Dendritic cell treated with granulocyte-macrophage colony-stimulating factor and Interleukin-4, amounts not matched to agents 40 ng/mL and 50 ng/mL, for 4 days (primary cell): ENCODE data around the gene F13A1.

Experiments used
- H3K27ac Mint-ChIP-seq: one replicate; pipeline ENCODE4 v1.8.0; 2022; ENCODE audit warnings: mild to moderate bottlenecking, mixed read lengths
- H3K27me3 Mint-ChIP-seq: one replicate; pipeline ENCODE4 v1.8.0; 2022; ENCODE audit warnings: mild to moderate bottlenecking, mixed read lengths
- H3K36me3 Mint-ChIP-seq: one replicate; pipeline ENCODE4 v1.8.0; 2022; ENCODE audit warnings: low read depth, mixed read lengths
- H3K4me1 Mint-ChIP-seq: one replicate; pipeline ENCODE4 v1.8.0; 2022; ENCODE audit warnings: low read depth, mixed read lengths
- H3K4me3 Mint-ChIP-seq: one replicate; pipeline ENCODE4 v1.8.0; 2022; ENCODE audit warnings: mild to moderate bottlenecking, moderate library complexity, mixed read lengths
- H3K9me3 Mint-ChIP-seq: one replicate; pipeline ENCODE4 v1.8.0; 2022; ENCODE audit warnings: mixed read lengths
- intact Hi-C: fragments of 100-400 bp; cut with micrococcal nuclease; formaldehyde crosslinking; loops from one replicate; pipeline ENCODE4 v1.15.0; 2022

F13A1 gene

GRCh38 chr6:6179858-6180623 is 140.4 kb downstream of the F13A1 start:
- Mint-ChIP-seq H3K36me3 (peaks cover 18% of the 10 kb centered on the region), H3K27ac (peak overlapping the region; percentile 1), H3K27me3 (no peaks in the 10 kb centered on the region), H3K4me1 (peaks cover 14% of the 10 kb centered on the region), H3K9me3 (no peaks in the 10 kb centered on the region), H3K4me3 (no peak overlapping the region)
- intact Hi-C loops, result no loop called here

DNA sequence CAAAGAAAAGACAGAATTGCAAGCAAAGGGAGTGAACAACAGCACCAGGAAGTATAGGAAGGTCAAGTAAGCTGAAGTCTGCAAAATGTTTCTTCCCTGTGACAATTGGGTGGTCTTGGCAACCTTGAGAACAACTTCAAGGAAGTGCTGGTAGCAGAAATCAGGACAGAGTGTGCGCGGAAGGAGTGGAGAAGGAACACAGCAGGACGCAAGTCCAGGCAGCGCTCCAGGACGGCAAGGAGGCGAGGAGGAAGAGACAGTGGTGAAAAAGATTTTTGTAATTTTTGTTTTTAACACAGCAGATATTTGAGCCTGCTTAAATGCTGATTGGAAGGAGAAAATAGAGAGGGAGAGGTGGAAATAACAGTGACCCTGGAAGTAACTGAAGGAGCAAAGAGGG is 141.7 kb downstream of the F13A1 start:
- H3K4me3 Mint-ChIP-seq, result no peak overlapping the region
- intact Hi-C loops, result no loop called here
- no peak overlapping the region for H3K27ac Mint-ChIP-seq
- no peaks in the 10 kb centered on the region for H3K27me3 Mint-ChIP-seq
- no peaks in the 10 kb centered on the region for H3K9me3 Mint-ChIP-seq
- peaks cover 14% of the 10 kb centered on the region for H3K4me1 Mint-ChIP-seq
- H3K36me3 Mint-ChIP-seq, result peaks cover 8% of the 10 kb centered on the region

GRCh38 chr6:6177754-6178153 is 142.7 kb downstream of the F13A1 start:
- Mint-ChIP-seq H3K4me3 (no peak overlapping the region), H3K27ac (no peak overlapping the region), H3K4me1 (peaks cover 14% of the 10 kb centered on the region), H3K9me3 (no peaks in the 10 kb centered on the region), H3K36me3 (no peaks in the 10 kb centered on the region), H3K27me3 (no peaks in the 10 kb centered on the region)
- intact Hi-C loops, result no loop called here

GRCh38 chr6:6176586-6177228 is 143.8 kb downstream of the F13A1 start:
- Mint-ChIP-seq H3K36me3 (no peaks in the 10 kb centered on the region), H3K4me3 (no peak overlapping the region), H3K27me3 (no peaks in the 10 kb centered on the region), H3K27ac (no peak overlapping the region), H3K9me3 (no peaks in the 10 kb centered on the region), H3K4me1 (peaks cover 13% of the 10 kb centered on the region)
- intact Hi-C loops, result no loop called here

DNA sequence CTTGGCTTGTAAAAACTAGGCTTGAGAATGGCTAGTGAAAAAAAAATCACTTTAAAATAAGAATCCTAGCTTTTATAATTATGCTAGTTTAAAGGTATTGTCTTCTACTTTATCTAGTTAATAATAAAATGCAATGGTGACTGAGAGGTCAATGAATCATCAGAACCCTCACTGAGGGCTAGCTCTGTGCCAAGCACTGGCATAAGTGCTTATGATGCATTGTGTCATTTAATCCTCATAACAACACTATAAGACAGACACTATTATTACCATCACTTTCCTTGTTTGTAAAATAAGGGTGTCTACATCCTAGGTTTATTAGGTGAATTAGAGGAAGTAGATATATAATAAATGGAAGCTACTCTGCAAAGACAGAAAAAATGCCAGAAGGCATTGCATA is 144.3 kb downstream of the F13A1 start:
- Mint-ChIP-seq H3K27ac (no peak overlapping the region), H3K9me3 (no peaks in the 10 kb centered on the region)
- intact Hi-C loops, result no loop called here

GRCh38 chr6:6169141-6169540 is 151.3 kb downstream of the F13A1 start:
- Mint-ChIP-seq H3K4me3 (no peak overlapping the region), H3K27me3 (no peaks in the 10 kb centered on the region), H3K36me3 (no peaks in the 10 kb centered on the region), H3K27ac (no peak overlapping the region), H3K9me3 (no peaks in the 10 kb centered on the region), H3K4me1 (peaks cover 33% of the 10 kb centered on the region)
- intact Hi-C loops, result no loop called here

More for the DNA sequence above, 144.3 kb downstream of the F13A1 start:
- H3K4me1 Mint-ChIP-seq, result peaks cover 19% of the 10 kb centered on the region
- H3K36me3 Mint-ChIP-seq, result no peaks in the 10 kb centered on the region
- H3K4me3 Mint-ChIP-seq, result no peak overlapping the region
- no peaks in the 10 kb centered on the region for H3K27me3 Mint-ChIP-seq

- Mint-ChIP-seq H3K4me3 (no peak overlapping the region), H3K9me3 (no peaks in the 10 kb centered on the region), H3K4me1 (peaks cover 53% of the 10 kb centered on the region), H3K27me3 (no peaks in the 10 kb centered on the region), H3K36me3 (no peaks in the 10 kb centered on the region), H3K27ac (no peak overlapping the region)
- intact Hi-C loops, result no loop called here
Observed at GRCh38 chr6:6166064-6166463, 154.4 kb downstream of the F13A1 start.

DNA sequence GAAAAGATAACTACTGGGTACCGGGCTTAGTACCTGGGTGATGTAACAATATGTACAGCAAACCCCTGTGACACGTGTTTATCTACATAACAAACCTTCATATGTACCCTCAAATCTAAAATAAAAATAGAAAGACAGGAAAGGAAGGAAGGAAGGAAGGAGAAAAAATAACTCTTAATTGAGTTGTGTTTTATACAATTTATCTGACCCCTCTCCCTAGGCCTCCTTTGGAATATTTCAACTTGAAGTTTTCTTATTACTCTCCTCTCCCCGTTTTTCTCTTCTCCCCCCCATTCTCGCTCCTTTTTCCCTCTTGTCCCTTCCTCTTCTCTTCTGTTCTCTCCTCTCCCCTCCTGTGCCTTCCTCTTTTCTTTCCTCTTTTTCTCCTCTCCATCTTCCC is 156.1 kb downstream of the F13A1 start:
- intact Hi-C loops, result no loop called here
- peaks cover 55% of the 10 kb centered on the region for H3K4me1 Mint-ChIP-seq
- H3K4me3 Mint-ChIP-seq, result no peak overlapping the region
- H3K27ac Mint-ChIP-seq, result no peak overlapping the region
- no peaks in the 10 kb centered on the region for H3K9me3 Mint-ChIP-seq
- H3K36me3 Mint-ChIP-seq, result no peaks in the 10 kb centered on the region
- no peaks in the 10 kb centered on the region for H3K27me3 Mint-ChIP-seq

DNA sequence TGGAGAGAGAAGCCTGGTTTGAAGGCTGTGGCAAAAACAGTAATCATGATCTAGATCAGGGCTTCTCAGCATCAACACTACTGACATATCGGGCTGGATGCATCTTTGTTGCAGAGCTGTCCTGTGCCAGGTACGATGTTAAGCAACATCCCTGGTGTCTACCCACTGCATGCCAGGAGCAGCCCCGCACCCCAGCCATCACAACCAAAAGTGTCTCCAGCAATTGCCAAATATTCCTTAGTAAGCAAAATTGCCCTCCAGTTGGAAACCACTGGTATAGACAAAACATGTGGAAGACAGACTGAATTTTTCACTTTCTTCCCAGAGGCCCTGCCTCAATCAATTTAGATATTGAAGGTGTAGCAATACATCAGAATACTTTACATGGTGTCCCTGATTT is 166.1 kb downstream of the F13A1 start:
- peaks cover 13% of the 10 kb centered on the region for H3K9me3 Mint-ChIP-seq
- no peak overlapping the region for H3K4me3 Mint-ChIP-seq
- intact Hi-C loops, result no loop called here
- H3K4me1 Mint-ChIP-seq, result peaks cover 20% of the 10 kb centered on the region
- no peak overlapping the region for H3K27ac Mint-ChIP-seq
- H3K36me3 Mint-ChIP-seq, result no peaks in the 10 kb centered on the region
- H3K27me3 Mint-ChIP-seq, result no peaks in the 10 kb centered on the region

DNA sequence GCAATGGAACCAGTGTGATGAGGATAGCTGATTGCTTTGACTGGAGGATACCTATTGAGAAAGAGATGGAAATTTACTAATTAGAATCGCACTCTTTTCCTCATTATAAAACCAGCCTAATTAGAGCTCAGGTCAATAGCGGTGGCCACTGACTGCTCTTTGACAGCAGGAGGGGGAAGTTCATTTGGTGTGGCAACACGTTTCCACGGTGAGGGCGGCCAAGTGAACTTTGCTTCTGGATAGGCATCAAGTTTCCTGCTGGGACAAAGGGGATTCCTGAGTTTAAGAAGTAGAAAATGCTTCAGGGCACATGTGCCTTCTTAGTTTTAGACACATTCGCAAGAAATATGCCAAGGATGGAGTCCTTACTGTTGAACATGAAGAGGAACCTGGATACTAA is 168.4 kb downstream of the F13A1 start:
- peaks cover 33% of the 10 kb centered on the region for H3K9me3 Mint-ChIP-seq
- H3K36me3 Mint-ChIP-seq, result no peaks in the 10 kb centered on the region
- no peaks in the 10 kb centered on the region for H3K27me3 Mint-ChIP-seq
- no peak overlapping the region for H3K4me3 Mint-ChIP-seq
- intact Hi-C loops, result no loop called here
- no peak overlapping the region for H3K27ac Mint-ChIP-seq
- peaks cover 10% of the 10 kb centered on the region for H3K4me1 Mint-ChIP-seq

DNA sequence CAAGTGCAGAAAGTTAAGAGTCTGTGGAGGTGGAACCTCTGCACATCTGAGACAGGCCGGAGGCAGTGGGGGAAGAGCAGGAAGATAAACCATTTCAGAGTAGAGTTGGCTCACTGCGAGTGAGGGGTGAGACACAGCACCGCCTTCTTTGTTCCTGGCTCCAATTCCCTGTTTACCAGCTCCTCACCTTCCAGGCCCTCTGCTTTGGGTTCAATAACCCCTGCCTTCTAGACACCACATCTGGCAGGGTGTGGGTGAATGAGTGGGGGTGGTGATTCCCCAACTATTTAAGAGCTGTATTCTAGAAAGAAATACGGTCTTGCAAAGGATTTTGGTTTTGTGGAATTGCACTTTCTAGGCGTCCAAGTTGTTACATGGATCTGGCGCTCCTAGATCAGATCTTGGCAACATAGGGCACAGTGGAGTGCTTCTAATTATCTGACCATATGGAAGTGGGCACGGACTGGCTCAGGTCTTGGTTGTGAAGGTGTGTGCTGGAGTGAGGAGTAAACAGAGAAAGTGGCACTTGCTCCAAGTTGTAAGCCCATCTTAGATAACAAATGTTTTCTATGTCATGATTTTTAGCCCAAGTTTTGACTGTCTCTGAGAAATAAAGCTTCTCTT is 172.2 kb downstream of the F13A1 start:
- Mint-ChIP-seq H3K4me3 (no peak overlapping the region), H3K27ac (no peak overlapping the region), H3K27me3 (no peaks in the 10 kb centered on the region), H3K36me3 (no peaks in the 10 kb centered on the region), H3K9me3 (peaks cover 50% of the 10 kb centered on the region), H3K4me1 (peaks cover 6% of the 10 kb centered on the region)
- intact Hi-C loops, result no loop called here

DNA sequence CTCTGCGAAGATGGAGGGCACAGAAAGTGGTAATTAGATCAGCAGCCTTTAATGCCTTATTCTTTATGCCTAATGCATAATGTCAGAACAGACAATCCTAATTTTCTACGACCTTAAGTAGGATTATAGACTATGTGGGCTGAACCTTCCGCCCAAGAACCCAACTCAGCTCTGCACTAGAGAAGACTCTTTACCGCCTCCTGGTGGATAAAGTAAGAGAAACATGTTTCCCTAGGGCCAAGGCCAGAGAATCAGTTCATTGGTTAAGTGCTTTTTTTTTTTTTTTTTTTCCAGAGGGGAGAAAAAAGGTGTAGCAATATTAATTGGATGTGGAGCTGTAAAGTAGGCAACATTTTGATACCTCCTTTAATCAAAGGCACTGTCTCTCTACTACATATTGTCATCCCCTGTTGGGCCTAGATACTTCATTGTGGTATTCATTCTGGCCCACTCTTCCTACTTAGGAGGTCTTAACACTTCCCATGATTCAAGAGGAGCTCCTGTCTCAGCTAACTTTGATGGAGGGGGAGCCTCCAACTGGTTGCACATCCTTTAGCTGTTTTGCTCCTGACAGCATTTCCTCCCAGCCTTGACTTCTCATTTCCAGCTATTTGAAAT is 188.9 kb downstream of the F13A1 start:
- Mint-ChIP-seq H3K4me1 (peaks cover 4% of the 10 kb centered on the region), H3K27me3 (peaks cover 9% of the 10 kb centered on the region), H3K27ac (no peak overlapping the region), H3K36me3 (no peaks in the 10 kb centered on the region), H3K9me3 (no peaks in the 10 kb centered on the region), H3K4me3 (no peak overlapping the region)
- intact Hi-C loops, result loop anchor here (1.0 kb wide), 1 partner anchor 74 kb away; no protein-coding TSS in a partner anchor

GRCh38 chr6:6125495-6125894 is 195.0 kb downstream of the F13A1 start:
- peaks cover 4% of the 10 kb centered on the region for H3K4me1 Mint-ChIP-seq
- intact Hi-C loops, result no loop called here

GRCh38 chr6:6123803-6124202 is 196.7 kb downstream of the F13A1 start:
- Mint-ChIP-seq H3K27me3 (peaks cover 8% of the 10 kb centered on the region), H3K27ac (no peak overlapping the region), H3K36me3 (no peaks in the 10 kb centered on the region), H3K4me3 (no peak overlapping the region), H3K9me3 (peaks cover 15% of the 10 kb centered on the region), H3K4me1 (peaks cover 4% of the 10 kb centered on the region)
- intact Hi-C loops, result no loop called here

More at GRCh38 chr6:6125495-6125894, 195.0 kb downstream of the F13A1 start:
- peaks cover 9% of the 10 kb centered on the region for H3K27me3 Mint-ChIP-seq
- no peak overlapping the region for H3K4me3 Mint-ChIP-seq
- no peaks in the 10 kb centered on the region for H3K36me3 Mint-ChIP-seq
- H3K27ac Mint-ChIP-seq, result no peak overlapping the region
- H3K9me3 Mint-ChIP-seq, result peaks cover 15% of the 10 kb centered on the region
